ENCODE results near the gene ZNF626. TPM values are rescaled to one million over a fixed set of nuclear protein-coding genes. Genes with fewer than 3 reads are reported as not detected.
A peak's percentile ranks its signal among the peaks of the same experiment; 100 is the strongest.
"Not testable (repeated sequence)": the region's sequence is repeated elsewhere in the genome, so short reads cannot be mapped to it uniquely, and the experiment has no call there.

ZNF626 gene
- total RNA-seq, 1 experiment from 2014 or later: 3.6 TPM

- Histone ChIP-seq H3K27me3 (ENCODE audit: insufficient read depth, low read depth) (no peaks in the 10 kb centered on the region), H3K4me3 (no peak overlapping the region), H3K4me2 (no peak overlapping the region), H3F3A (ENCODE audit: insufficient read depth, low read depth) (no peaks in the 10 kb centered on the region), H3K79me2 (ENCODE audit: low read depth) (no peaks in the 10 kb centered on the region), H4K20me1 (ENCODE audit: insufficient read depth) (no peaks in the 10 kb centered on the region), H3K9me2 (ENCODE audit: insufficient read depth) (no peaks in the 10 kb centered on the region), H3K9me3 (ENCODE audit: insufficient read depth, low read depth) (no peaks in the 10 kb centered on the region; the same call in 1 of the 2 replicates), H3K4me1 (replicated peaks; ENCODE audit: insufficient read depth) (no peaks in the 10 kb centered on the region), H3K27ac (no peak overlapping the region), H3K36me3 (ENCODE audit: low read depth) (no peaks in the 10 kb centered on the region), H2AFZ (no peak overlapping the region)
- CTCF ChIA-PET: no interaction called here
- no TSS peak for BruUV-seq (replicated peaks)
- POLR2A ChIA-PET (ENCODE audit: unreplicated experiment): no interaction called here
- intact Hi-C loops (cut with micrococcal nuclease; ENCODE audit: unreplicated experiment): no loop called here
- DNase-seq: no peak
- TF ChIP-seq EZH2 (IDR thresholded peaks at IDR 0.05; ENCODE audit: low read depth) (no peak), CTCF (conservative IDR thresholded peaks at IDR 0.05) (no peak)
These were observed 45.3 kb downstream of the ZNF626 start for GRCh38 chr19:20616071-20616470.

GRCh38 chr19:20614971-20615370 lies 46.4 kb downstream of the ZNF626 start:
- H3K27ac ChIP-seq; H3K4me2 ChIP-seq; H3K4me3 ChIP-seq; H3K27me3 ChIP-seq (ENCODE audit: insufficient read depth, low read depth); H3K9me3 ChIP-seq (ENCODE audit: insufficient read depth, low read depth); DNase-seq; H3K4me1 ChIP-seq (replicated peaks; ENCODE audit: insufficient read depth); intact Hi-C loops (cut with micrococcal nuclease; ENCODE audit: unreplicated experiment); BruUV-seq (replicated peaks); H2AFZ ChIP-seq; H3K79me2 ChIP-seq (ENCODE audit: low read depth); H4K20me1 ChIP-seq (ENCODE audit: insufficient read depth); H3K9me2 ChIP-seq (ENCODE audit: insufficient read depth); POLR2A ChIA-PET (ENCODE audit: unreplicated experiment); H3K36me3 ChIP-seq (ENCODE audit: low read depth); H3F3A ChIP-seq (ENCODE audit: insufficient read depth, low read depth); CTCF ChIA-PET: not testable (repeated sequence)

GRCh38 chr19:20612711-20613316 lies 48.6 kb downstream of the ZNF626 start:
- Histone ChIP-seq H3K36me3 (ENCODE audit: low read depth) (no peaks in the 10 kb centered on the region), H3K27me3 (ENCODE audit: insufficient read depth, low read depth) (no peaks in the 10 kb centered on the region), H3K4me2 (peak overlapping the region; percentile 58), H2AFZ (no peak overlapping the region), H3K27ac (no peak overlapping the region), H4K20me1 (ENCODE audit: insufficient read depth) (no peaks in the 10 kb centered on the region), H3K9me3 (ENCODE audit: insufficient read depth, low read depth) (no peaks in the 10 kb centered on the region; the same call in none of the 2 replicates), H3K4me1 (replicated peaks; ENCODE audit: insufficient read depth) (no peaks in the 10 kb centered on the region), H3K79me2 (ENCODE audit: low read depth) (no peaks in the 10 kb centered on the region), H3K9me2 (ENCODE audit: insufficient read depth) (no peaks in the 10 kb centered on the region; the same call in 1 of the 2 replicates), H3K4me3 (peak overlapping the region; percentile 26; the same call in 1 of the 2 replicates), H3F3A (ENCODE audit: insufficient read depth, low read depth) (no peaks in the 10 kb centered on the region)
- no peak for DNase-seq
- ChIA-PET POLR2A (ENCODE audit: unreplicated experiment) (no interaction called here), CTCF (no interaction called here)
- no peak for TF ChIP-seq CTCF (conservative IDR thresholded peaks at IDR 0.05)
- no peak for TF ChIP-seq EZH2 (IDR thresholded peaks at IDR 0.05; ENCODE audit: low read depth)
- BruUV-seq (replicated peaks): no TSS peak
- intact Hi-C loops (cut with micrococcal nuclease; ENCODE audit: unreplicated experiment): no loop called here

- no TSS peak for BruUV-seq (replicated peaks)
- Histone ChIP-seq H3K9me2 (ENCODE audit: insufficient read depth) (no peaks in the 10 kb centered on the region; the same call in 1 of the 2 replicates), H2AFZ (no peak overlapping the region), H3K4me2 (no peak overlapping the region), H3K4me1 (replicated peaks; ENCODE audit: insufficient read depth) (no peaks in the 10 kb centered on the region), H3K27me3 (ENCODE audit: insufficient read depth, low read depth) (no peaks in the 10 kb centered on the region), H3K27ac (no peak overlapping the region), H4K20me1 (ENCODE audit: insufficient read depth) (no peaks in the 10 kb centered on the region), H3K4me3 (no peak overlapping the region), H3K9me3 (ENCODE audit: insufficient read depth, low read depth) (peaks cover under 1% of the 10 kb centered on the region), H3K36me3 (ENCODE audit: low read depth) (no peaks in the 10 kb centered on the region), H3K79me2 (ENCODE audit: low read depth) (no peaks in the 10 kb centered on the region), H3F3A (ENCODE audit: insufficient read depth, low read depth) (no peaks in the 10 kb centered on the region)
- ChIA-PET CTCF (no interaction called here), POLR2A (ENCODE audit: unreplicated experiment) (no interaction called here)
- DNase-seq: no peak
- intact Hi-C loops (cut with micrococcal nuclease; ENCODE audit: unreplicated experiment): no loop called here
- TF ChIP-seq CTCF (conservative IDR thresholded peaks at IDR 0.05): no peak
- no peak for TF ChIP-seq EZH2 (IDR thresholded peaks at IDR 0.05; ENCODE audit: low read depth)
These were observed 49.5 kb downstream of the ZNF626 start for GRCh38 chr19:20611866-20612265.

Data from PC-9 (cell line).